ENCODE data around the gene FAM120AOS. TPM values are rescaled to one million over a fixed set of nuclear protein-coding genes. Genes with fewer than 3 reads are reported as not detected.
A peak's percentile ranks its signal among the peaks of the same experiment; 100 is the strongest.

The FAM120AOS gene
- polyA plus RNA-seq, 3 donors = 33.2 to 47.7 (median 41.6) TPM

GRCh38 chr9:93464395-93464794 is 11.0 kb upstream of the FAM120AOS start:
- peak overlapping the region; percentile 26 to 78 for H3K27ac ChIP-seq (ENCODE audit: low read depth in 1 of 2, low read length in 2 of 2)
- WGBS (ENCODE audit: insufficient coverage) = no CpG with 5 or more reads among the region's 3 CpGs
- H3K27ac Mint-ChIP-seq = peak overlapping the region; percentile 82 to 92 (median 89)

GRCh38 chr9:93463638-93464248 is 10.4 kb upstream of the FAM120AOS start:
- DNase-seq = no peak
- Histone ChIP-seq H3K9ac (ENCODE audit: insufficient read depth, low read length, poor library complexity, severe bottlenecking) (no peak overlapping the region), H3K9me3 (replicated peaks in 1 of 2; ENCODE audit: control insufficient read depth in 1 of 2, insufficient read depth in 1 of 2, low read length in 2 of 2) (no peaks in the 10 kb centered on the region), H3K27me3 (ENCODE audit: control insufficient read depth in 2 of 2, insufficient read depth in 2 of 2, low read length in 2 of 2) (no peaks in the 10 kb centered on the region), H3K4me3 (replicated peaks in 1 of 3; ENCODE audit: low read depth in 2 of 3, low read length in 3 of 3) (peak overlapping the region in 1 of 3 experiments; percentile 17), H4K20me1 (ENCODE audit: insufficient read depth, low read length) (peaks cover 55% of the 10 kb centered on the region), H3K4me2 (replicated peaks; ENCODE audit: extremely low read depth, low read length, poor library complexity, severe bottlenecking) (peak overlapping the region; percentile 50), H3K27ac (ENCODE audit: low read depth in 1 of 2, low read length in 2 of 2) (peak overlapping the region in 1 of 2 donors; percentile 78), H3K79me2 (ENCODE audit: insufficient read depth, low read length) (peaks cover 100% of the 10 kb centered on the region), H3K36me3 (replicated peaks in 1 of 2; ENCODE audit: control insufficient read depth in 1 of 2, insufficient read depth in 2 of 2, low read length in 2 of 2) (no peaks in the 10 kb centered on the region), H2AFZ (ENCODE audit: insufficient read depth, low read depth, low read length, poor library complexity, severe bottlenecking) (no peak overlapping the region), H3K4me1 (ENCODE audit: control insufficient read depth in 1 of 2, insufficient read depth in 2 of 2, low read length in 2 of 2) (peaks cover 52 to 84% of the 10 kb centered on the region in 2 donors)
- intact Hi-C loops (cut with micrococcal nuclease) = no loop called here
- peaks cover 0 to 1% (median 0%) of the 10 kb centered on the region in 3 donors for H3K27me3 Mint-ChIP-seq (ENCODE audit: low read depth in 3 of 3)
- H3K4me3 Mint-ChIP-seq = peak overlapping the region in 1 of 2 donors; percentile 53
- peak overlapping the region; percentile 82 to 92 (median 89) for H3K27ac Mint-ChIP-seq
- WGBS (ENCODE audit: insufficient coverage) = 100% methylated on average over 1 of the region's 4 CpGs
- TF ChIP-seq CTCF (IDR thresholded peaks at IDR 0.05) = no peak
- H3K9me3 Mint-ChIP-seq = no peaks in the 10 kb centered on the region
- H3K36me3 Mint-ChIP-seq = peaks cover 8 to 14% of the 10 kb centered on the region in 2 donors
- H3K4me1 Mint-ChIP-seq = peaks cover 87% of the 10 kb centered on the region

More at GRCh38 chr9:93464395-93464794, 11.0 kb upstream of the FAM120AOS start:
- no peaks in the 10 kb centered on the region for H3K27me3 ChIP-seq (ENCODE audit: control insufficient read depth in 2 of 2, insufficient read depth in 2 of 2, low read length in 2 of 2)
- peak; percentile 34 to 62 (median 60) for DNase-seq
- intact Hi-C loops (cut with micrococcal nuclease) = no loop called here
- no peak for TF ChIP-seq CTCF (IDR thresholded peaks at IDR 0.05)
- H3K4me2 ChIP-seq (replicated peaks; ENCODE audit: extremely low read depth, low read length, poor library complexity, severe bottlenecking) = peak overlapping the region; percentile 50
- peaks cover 100% of the 10 kb centered on the region for H3K79me2 ChIP-seq (ENCODE audit: insufficient read depth, low read length)
- H3K36me3 Mint-ChIP-seq = peaks cover 9 to 11% of the 10 kb centered on the region in 2 donors
- H3K4me3 ChIP-seq (replicated peaks in 1 of 3; ENCODE audit: low read depth in 2 of 3, low read length in 3 of 3) = peak overlapping the region in 1 of 3 experiments; percentile 17
- H3K9me3 Mint-ChIP-seq = no peaks in the 10 kb centered on the region
- no peaks in the 10 kb centered on the region for H3K9me3 ChIP-seq (replicated peaks in 1 of 2; ENCODE audit: control insufficient read depth in 1 of 2, insufficient read depth in 1 of 2, low read length in 2 of 2)
- peaks cover 55% of the 10 kb centered on the region for H4K20me1 ChIP-seq (ENCODE audit: insufficient read depth, low read length)
- peak overlapping the region; percentile 52 for H2AFZ ChIP-seq (ENCODE audit: insufficient read depth, low read depth, low read length, poor library complexity, severe bottlenecking)
- H3K4me1 ChIP-seq (ENCODE audit: control insufficient read depth in 1 of 2, insufficient read depth in 2 of 2, low read length in 2 of 2) = peaks cover 50 to 84% of the 10 kb centered on the region in 2 donors
- H3K4me1 Mint-ChIP-seq = peaks cover 87% of the 10 kb centered on the region
- peak overlapping the region in 1 of 2 donors; percentile 26 for H3K4me3 Mint-ChIP-seq
- no peak overlapping the region for H3K9ac ChIP-seq (ENCODE audit: insufficient read depth, low read length, poor library complexity, severe bottlenecking)
- peaks cover 0 to 1% (median 0%) of the 10 kb centered on the region in 3 donors for H3K27me3 Mint-ChIP-seq (ENCODE audit: low read depth in 3 of 3)
- H3K36me3 ChIP-seq (replicated peaks in 1 of 2; ENCODE audit: control insufficient read depth in 1 of 2, insufficient read depth in 2 of 2, low read length in 2 of 2) = no peaks in the 10 kb centered on the region

Measured in CD14-positive monocyte (primary cell).